GM13977 (cell line): ENCODE measurements around the gene BUD23.

Experiments
- DNase-seq: peaks from one replicate; pipeline ENCODE4 v3.0.0; 2012; ENCODE audit warnings: low spot score
- in situ Hi-C: fragments of 300-500 bp; cut with MboI; formaldehyde crosslinking; loops from one replicate; pipeline ENCODE4 v1.12.0; 2022; ENCODE audit warnings: low sequenced_read_pairs, low pct_unique_long_range_greater_than_20kb, mixed read lengths, inconsistent platforms; ENCODE audit not compliant: unreplicated experiment
- TF ChIP-seq, protein P1 (sequence below): IDR thresholded peaks from 2 replicates; pipeline ENCODE4 v1.5.1; 2012; ENCODE audit warnings: mild to moderate bottlenecking, control low read depth; ENCODE audit not compliant: insufficient read depth; ENCODE audit errors: extremely low read depth, missing control alignments

BUD23 gene

DNA sequence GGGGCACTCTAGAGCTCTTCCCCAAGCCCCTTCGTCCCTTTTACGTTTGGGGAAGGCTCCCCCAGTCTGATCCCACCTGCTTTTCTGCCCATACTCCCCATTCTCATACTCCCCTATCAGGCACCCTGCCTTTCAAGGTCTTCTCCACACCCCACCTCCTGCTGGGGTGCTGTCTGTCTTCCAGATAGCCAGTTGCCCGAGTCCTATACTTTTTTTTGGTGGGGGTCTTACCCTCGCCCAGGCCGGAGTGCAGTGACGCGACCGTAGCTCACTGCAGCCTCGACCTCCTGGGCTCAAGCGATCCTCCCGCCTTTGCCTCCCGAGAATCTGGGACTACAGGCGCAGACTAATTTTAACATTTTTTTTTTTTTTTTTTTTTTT, 56.0 kb downstream of the BUD23 start:
- DNase-seq = no peak
- TF ChIP-seq, protein P1, sequence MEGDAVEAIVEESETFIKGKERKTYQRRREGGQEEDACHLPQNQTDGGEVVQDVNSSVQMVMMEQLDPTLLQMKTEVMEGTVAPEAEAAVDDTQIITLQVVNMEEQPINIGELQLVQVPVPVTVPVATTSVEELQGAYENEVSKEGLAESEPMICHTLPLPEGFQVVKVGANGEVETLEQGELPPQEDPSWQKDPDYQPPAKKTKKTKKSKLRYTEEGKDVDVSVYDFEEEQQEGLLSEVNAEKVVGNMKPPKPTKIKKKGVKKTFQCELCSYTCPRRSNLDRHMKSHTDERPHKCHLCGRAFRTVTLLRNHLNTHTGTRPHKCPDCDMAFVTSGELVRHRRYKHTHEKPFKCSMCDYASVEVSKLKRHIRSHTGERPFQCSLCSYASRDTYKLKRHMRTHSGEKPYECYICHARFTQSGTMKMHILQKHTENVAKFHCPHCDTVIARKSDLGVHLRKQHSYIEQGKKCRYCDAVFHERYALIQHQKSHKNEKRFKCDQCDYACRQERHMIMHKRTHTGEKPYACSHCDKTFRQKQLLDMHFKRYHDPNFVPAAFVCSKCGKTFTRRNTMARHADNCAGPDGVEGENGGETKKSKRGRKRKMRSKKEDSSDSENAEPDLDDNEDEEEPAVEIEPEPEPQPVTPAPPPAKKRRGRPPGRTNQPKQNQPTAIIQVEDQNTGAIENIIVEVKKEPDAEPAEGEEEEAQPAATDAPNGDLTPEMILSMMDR = no peak
- in situ Hi-C loops = loop anchor here (10.0 kb wide), 1 partner anchor 125 kb away; no protein-coding TSS in a partner anchor

DNA sequence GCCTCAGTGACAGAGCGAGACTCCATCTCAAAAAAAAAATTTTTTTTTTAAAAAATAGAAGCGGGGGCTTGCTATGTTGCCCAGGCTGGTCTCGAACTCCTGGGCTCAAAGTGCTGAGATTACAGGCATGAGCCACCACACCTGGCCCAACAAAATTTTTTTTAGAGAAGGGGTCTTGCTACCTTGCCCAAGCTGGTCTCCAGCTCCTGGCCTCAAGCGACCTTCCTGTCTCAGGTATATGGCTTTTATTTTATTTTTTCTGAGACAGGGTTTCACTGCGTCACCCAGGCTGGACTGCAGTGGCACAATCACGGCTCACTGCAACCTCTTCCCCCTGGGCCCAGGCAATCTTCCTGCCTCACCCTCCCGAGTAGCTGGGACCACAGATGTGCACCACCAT, 56.8 kb downstream of the BUD23 start:
- TF ChIP-seq, protein P1 = no peak
- no peak for DNase-seq
- in situ Hi-C loops = no loop called here

DNA sequence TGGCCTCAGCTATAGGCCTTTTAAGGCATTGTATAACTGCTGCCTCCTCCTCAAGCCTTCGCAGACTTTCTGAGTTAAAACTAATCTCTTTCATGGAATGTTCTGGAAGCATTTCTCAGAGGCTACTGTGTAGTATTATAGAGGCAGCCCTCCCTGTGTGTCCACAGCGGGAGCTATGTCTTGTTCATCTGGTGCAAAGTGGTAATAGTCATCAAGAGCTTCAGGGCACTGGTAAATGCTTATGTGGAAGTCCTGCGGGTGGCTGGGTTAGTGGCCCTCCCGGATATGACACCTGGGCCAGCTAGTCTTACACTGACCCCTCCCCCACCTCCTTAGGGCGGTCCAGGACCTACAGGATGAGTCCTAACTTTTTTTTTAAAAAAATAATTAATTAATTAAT, 57.4 kb downstream of the BUD23 start:
- DNase-seq = no peak
- TF ChIP-seq, protein P1 = no peak
- in situ Hi-C loops = no loop called here

DNA sequence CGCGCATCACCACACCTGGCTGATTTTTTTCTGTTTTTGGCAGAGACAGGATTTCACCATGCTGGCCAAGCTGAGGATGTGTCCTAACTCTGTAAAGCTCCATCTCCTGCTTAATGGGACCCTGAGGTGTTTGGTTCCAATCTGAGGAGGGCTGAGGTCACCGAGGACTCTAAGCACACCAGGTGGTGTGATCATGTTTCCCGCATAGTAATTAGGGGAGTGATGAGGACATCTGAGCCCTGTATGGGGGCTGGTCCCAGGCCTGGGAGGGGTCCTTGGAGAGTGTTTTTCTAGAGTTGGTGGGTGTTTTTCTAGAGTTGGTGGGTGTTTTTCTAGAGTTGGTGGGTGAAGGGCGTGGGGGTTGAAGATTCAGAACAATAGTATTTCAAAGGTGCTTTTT, 58.2 kb downstream of the BUD23 start:
- no peak for DNase-seq

DNA sequence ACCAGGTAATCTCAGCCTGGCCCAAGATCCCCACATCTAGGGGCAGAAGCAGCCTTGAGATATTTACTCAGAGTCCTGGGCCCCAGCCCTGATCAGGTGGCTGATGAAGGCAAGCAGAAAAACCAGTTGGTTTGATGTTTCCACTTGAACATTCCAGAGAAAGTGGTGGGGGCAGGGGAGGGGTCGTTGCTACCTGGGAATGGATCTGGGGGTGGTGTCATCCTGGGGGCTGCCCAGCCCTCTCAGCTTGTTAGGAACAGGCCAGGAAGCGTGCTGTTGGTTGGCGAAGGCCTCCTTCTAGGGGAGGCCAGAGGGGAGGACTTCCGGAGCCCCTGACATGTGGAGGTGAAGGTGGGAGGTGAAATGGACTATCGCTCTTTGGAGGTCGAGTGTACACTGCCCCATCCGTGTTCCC, 58.9 kb downstream of the BUD23 start:
- DNase-seq = no peak
- TF ChIP-seq, protein P1 = no peak
- in situ Hi-C loops = no loop called here

More for the DNA sequence above, 58.2 kb downstream of the BUD23 start:
- TF ChIP-seq, protein P1 = no peak
- in situ Hi-C loops = no loop called here

DNA sequence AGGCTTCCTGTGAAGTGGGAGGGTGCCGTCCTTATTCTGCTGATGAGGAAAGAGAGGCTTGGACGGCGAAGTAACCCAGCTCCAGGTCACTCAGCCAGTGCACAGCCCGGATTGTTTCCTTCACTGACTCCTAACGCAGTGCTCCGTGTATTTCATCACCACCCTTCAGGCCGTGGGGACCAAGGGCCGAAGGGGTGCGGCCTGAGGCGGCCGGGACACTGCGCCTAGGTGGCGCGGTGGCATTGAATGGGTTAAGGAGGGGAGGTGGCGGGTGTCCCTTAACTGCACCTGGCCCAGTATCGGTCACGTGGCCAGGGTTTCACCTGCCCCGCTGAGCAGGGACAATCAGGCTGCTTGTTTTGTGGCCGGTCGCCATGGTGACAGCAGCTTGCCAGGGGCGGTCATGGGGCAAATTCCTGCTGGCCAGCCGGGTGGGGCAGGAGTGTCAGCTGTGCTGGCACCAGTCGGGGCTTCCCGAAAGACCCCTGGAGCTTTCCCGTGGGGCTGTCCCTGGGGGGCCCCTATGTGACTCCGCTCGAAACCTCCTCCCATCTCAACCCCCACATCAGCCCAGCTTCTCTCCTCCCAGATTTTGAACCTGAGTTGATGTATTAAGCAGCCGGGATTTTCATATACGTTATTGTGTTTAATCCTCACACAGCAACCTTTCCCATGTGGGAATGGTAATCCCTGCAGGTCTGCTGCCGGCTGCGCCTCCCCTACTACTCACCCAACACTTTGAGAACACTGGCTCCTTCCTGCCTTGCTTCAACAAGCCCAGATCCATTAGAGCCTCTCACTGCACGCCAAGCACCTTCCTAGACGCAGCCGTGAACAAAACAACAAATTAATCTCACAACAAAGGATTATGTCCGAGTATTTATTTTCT, 59.6 kb downstream of the BUD23 start:
- TF ChIP-seq, protein P1 = no peak
- DNase-seq = no peak
- in situ Hi-C loops = no loop called here
